GM21447 (cell line): ENCODE data around the gene GDF11.

Experiments
- ATAC-seq: cut with Tn5 transposase; IDR thresholded peaks from one replicate; pipeline ENCODE4 v1.9.1; 2021; ENCODE audit not compliant: unreplicated experiment

The GDF11 gene

GRCh38 chr12:55742719-55743405, at the start of gene GDF11:
TSS of gene GDF11 (plus strand) at chr12:55743122. CDS start at chr12:55743317, 195 bp downstream.
- peak; percentile 29 for ATAC-seq

GRCh38 chr12:55693323-55694187, 49.4 kb upstream of the GDF11 start:
- no peak for ATAC-seq

GRCh38 chr12:55694188-55694515, 48.8 kb upstream of the GDF11 start:
- ATAC-seq, result no peak

- ATAC-seq, result no peak
Observed at GRCh38 chr12:55694651-55695050, 48.3 kb upstream of the GDF11 start.

DNA sequence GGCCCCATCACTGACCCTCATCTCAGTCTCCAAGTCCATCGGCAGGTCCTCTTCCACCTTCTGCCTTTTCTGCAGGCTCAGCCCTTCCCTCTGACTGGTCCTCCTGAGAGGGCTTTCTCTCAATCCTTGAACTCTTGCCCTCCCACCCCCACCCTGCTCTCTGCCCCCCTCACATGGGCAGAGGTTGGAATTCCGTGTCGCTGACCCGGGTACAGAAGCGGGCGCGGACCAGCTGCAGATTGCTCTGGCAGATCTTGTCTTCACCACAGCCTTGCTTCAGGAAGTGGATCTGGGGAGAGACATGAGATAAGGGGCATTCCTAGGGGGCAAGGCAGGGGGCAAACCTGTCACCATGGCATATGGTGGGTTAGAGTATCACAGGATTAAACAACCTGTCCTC, 47.6 kb upstream of the GDF11 start:
- ATAC-seq, result no peak

GRCh38 chr12:55696141-55696540, 46.8 kb upstream of the GDF11 start:
- no peak for ATAC-seq

DNA sequence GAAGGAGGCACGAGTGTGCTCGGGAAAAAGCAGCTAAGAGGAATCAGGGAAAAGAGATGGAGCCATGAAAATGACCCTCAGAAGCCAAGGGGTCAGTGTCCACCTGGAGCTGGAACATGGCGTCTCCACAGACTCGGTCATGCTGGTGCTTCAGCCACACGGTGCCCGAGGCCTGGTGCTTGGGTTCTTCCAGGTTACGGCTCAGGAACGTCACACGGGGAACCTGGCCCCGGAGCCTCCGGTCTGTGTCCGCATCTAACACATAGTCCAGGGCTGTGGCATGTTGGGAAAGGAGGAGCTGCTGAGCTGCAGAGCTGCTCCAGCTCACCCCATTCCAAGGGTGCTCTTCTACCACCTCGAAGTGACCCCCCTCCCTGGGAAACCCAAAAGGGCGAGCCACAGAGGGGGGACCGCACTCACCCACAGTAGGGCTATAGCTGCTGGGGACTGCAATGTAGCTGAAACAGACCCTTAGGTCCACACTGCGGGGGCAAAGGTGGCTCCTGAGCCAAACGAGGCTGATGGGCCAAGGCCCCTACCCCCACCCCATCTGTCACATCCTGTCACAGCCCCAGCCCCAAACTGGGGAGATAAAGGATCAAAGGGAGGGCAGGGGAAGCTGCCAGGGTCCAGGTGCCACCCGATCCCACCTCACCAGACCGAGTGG, 46.0 kb upstream of the GDF11 start:
- ATAC-seq, result no peak

- ATAC-seq, result no peak
Observed at GRCh38 chr12:55697686-55698085, 45.2 kb upstream of the GDF11 start.

DNA sequence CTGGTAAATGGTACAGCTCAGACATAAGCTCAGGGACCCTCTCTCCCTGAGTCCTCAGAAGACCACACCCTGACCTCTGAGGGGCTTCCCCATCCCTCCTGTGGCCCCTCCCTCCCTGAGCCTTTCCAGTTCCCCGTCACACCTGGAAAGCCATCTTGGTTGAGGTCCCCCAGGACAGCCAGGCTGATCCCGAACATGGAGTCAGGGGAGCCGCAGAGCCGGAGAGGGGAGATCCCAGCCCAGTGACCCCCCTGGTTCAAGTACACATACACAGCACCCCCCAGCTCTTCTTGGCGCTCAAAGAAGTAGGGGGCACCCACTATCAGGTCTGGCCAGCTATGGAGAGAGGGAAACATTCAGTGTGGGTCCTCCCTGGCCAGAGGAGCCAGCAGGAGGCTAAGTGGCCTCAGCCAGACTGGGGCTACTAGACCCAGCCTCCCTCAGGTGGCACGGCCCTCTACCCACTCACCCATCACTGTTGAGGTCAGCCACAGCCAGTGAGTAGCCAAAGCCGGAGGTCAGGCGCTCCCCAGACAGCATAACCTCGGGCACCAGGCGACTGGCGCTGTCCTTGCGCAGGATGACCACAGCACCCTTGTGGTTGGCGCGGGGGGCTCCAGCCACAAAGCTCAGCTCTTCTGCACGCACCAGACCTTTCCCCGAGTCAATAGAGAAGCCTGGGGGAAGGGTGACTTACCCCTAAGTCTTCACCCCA, 44.5 kb upstream of the GDF11 start:
- ATAC-seq, result no peak

GRCh38 chr12:55698965-55699364, 44.0 kb upstream of the GDF11 start:
- ATAC-seq, result no peak

DNA sequence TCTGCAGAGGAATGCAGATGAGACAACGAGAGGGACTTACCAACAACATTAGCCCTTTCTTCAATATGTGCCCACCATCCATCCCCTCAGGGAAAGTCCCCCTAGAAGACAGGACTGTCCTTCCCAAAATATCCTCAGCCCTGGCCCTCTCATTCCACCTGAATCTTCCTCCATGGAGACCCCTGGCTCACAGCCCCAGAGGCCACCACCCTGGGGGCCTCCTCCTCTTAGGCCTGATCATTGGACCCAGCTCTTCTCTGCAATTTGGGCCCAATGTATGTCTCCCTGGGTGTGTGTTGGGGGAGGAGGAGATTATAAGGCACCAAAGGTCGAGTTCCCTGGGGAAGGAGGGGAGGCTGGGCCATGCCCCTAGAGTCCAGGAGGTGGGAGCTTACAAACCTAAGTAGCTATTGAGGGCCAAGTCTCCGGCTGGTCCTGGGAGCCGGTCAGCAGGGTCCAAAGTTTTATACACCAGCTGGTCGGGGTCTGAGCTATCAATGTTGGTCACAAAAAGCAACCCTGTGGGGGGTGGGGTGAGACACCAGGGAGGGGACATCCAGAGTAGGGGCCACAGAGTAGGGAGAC, 43.4 kb upstream of the GDF11 start:
- no peak for ATAC-seq

DNA sequence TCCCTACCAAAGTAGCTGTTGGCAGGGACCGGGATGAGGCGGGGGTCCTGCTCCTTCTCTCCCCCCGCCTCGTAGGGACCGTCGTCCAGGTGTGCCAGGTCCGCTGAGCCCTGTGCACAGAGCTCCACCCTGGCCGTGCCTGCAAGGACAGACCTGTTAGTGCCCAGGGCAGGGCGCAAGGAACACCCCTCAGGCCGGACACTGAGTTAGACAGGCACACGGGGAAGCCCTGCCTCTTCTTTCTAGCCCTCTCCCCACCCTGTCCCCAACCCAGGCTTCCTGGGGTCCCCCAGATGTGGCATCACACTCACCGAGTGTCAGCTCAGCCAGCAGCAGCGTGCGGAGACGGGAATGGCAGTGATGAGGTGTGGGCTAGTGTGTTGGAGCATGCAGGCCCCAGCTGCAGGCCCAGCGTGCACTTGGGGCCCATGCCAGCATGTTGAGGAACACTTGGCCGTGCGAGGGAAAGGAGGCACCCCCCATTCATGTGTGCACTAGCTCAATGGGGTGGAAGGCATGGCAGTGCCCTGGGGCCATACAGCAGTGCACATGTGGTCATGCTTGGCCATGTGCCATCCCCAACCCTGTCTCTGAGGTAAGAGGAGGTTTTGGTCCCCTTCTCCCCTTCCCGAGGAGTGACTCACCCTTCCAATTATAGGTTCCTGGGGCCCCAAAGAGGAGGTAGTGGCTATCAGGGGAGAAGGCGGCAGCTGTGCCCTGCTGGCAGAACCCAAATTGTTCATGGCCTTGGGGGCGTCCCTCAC, 42.5 kb upstream of the GDF11 start:
- no peak for ATAC-seq

DNA sequence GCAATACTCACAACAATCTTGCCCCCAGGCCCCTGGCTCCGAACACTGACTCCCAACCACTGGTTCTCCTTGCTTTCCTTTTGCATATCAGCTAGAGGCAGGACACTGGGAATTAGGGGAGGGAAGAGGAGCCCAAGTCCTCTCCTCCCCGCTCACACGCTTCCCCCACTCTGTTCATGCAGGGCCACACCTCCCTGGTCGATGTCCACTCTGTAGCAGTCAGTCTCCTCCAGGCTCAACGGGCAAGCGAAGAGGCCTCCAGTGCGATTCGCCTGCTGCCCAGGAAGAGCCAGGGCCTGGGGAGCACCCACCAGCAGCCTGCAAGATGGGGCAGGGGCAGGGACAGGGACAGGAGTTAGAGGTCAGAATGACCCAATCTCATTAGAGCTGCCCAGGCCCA, 40.1 kb upstream of the GDF11 start:
- no peak for ATAC-seq

- no peak for ATAC-seq
Observed at GRCh38 chr12:55703288-55703687, 39.6 kb upstream of the GDF11 start.

DNA sequence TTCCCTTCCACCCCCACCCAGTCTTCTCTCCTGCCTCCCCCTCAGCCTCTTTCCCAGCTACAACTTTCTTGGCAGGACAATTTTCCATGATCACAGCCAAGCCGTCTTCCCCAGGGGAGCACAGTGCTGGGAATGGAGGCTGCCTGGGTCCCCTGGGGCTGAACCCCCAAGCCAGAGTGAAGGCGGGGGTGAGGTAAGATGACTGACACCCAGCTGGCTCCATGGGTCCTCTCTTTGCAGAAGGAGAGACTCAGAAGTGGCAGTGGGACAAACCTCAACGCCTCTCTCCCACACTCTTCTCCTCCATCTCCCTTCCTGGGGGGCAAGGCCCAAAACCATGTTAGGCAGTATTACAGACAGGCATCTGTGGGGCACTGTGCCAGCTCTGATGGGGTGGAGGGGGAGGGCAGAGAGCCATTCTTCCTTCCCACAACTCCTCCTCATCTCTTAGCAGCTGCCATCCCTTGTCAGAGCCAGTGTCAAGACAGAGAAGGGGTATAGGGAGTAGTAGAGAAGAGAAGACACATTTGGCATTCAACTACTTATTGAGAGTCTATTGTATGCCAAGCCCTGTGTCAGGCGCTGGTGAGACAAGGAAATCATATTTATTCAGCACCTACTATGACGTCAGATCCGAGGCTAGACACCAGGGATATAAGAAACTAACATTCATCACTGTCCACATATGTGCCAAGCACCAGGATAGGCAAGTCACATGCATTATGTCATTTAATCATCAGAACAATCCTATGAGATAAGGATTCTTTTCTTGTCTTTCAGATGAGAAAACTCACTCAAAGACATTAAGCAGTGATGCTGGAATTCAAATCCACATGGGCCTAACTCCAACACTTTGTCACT, 38.8 kb upstream of the GDF11 start:
- no peak for ATAC-seq

GRCh38 chr12:55704824-55705718, 37.9 kb upstream of the GDF11 start:
- ATAC-seq, result no peak

DNA sequence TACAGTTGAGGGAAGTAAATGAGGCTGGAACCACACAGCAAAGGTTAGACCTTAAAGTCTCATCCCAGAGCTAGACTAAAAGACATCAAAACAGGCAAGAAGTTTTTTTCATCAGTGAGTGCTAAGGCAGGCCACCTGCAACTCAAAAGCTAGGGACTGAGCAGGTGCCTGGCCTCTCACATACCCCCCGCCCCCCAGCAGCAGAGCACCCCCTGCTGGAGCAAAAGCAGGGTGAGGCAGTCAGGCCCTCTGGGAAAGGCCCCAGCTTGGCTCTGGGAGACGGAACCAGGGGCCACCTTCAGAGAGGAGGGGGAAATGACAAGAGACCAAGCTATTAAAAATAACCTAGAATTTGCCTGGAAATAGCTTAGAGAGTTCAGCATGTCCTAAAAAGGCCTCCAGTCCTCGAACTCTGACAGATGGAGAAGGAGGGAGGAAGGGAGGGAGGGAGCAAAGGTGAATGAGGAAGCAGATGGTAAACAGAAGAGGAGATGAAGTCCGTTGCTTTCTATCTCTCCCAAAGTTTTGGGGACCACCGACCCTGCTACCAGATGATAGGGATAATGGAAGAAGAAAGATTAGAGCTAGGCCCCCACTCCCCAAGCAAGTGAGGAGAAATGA, 37.0 kb upstream of the GDF11 start:
- ATAC-seq, result no peak
